SU-DHL-6 (cell line): Measurements from ENCODE around the gene AKT1S1.

ENCODE experiments used
- CTCF ChIP-seq: fragments of 200-600 bp; sonication (generic); IDR thresholded peaks from one replicate; pipeline ENCODE4 v1.5.1; 2017; ENCODE audit warnings: antibody characterized with exemption, mild to moderate bottlenecking, low read length, moderate library complexity; ENCODE audit not compliant: insufficient read depth, poor library complexity, severe bottlenecking
- EZH2phosphoT487 ChIP-seq: fragments of 200-600 bp; sonication (generic), shearing (Covaris generic); conservative IDR thresholded peaks from 2 replicates; pipeline ENCODE4 v1.6.1; 2018; ENCODE audit warnings: mild to moderate bottlenecking, antibody characterized with exemption, low read length, moderate library complexity, mixed read lengths

- TF ChIP-seq CTCF (no peak), EZH2phosphoT487 (no peak)
Observed at GRCh38 chr19:49832556-49832955, 44.6 kb downstream of the AKT1S1 start.
